Astrocyte (in vitro differentiated cells and primary cell): Measurements from ENCODE around the gene NPHP1. TPM values are rescaled to one million over a fixed set of nuclear protein-coding genes. Genes with fewer than 3 reads are reported as not detected.

Experiments
- DNase-seq: peaks from one replicate; pipeline ENCODE4 v3.0.0-alpha.2; 2010; ENCODE audit warnings: low read depth
- FAIRE-seq: peaks from 2 replicates; lab custom pipeline; 2011; peaks lifted over from hg19 to GRCh38; lab: Jason Lieb, UNC
- H2AFZ ChIP-seq: 2 replicates; pipeline ENCODE4 v1.6.0; 2012; ENCODE audit warnings: low read depth, low read length, inconsistent platforms
- H3K27ac ChIP-seq: 2 replicates; pipeline ENCODE4 v1.5.1; 2011; ENCODE audit warnings: low read depth, low read length, inconsistent platforms
- H3K27me3 ChIP-seq: 2 replicates; pipeline ENCODE4 v1.6.0; 2011; ENCODE audit warnings: low read length, inconsistent platforms; ENCODE audit not compliant: insufficient read depth
- H3K36me3 ChIP-seq: 2 replicates; pipeline ENCODE4 v1.5.1; 2011; ENCODE audit warnings: low read length, inconsistent platforms; ENCODE audit not compliant: insufficient read depth
- H3K4me1 ChIP-seq: 2 replicates; pipeline ENCODE4 v1.5.1; 2011; ENCODE audit warnings: low read length, inconsistent platforms; ENCODE audit not compliant: insufficient read depth
- H3K4me2 ChIP-seq: 2 replicates; pipeline ENCODE4 v1.6.0; 2012; ENCODE audit warnings: low read length, inconsistent platforms
- H3K4me3 ChIP-seq: 2 replicates; pipeline ENCODE4 v1.5.1; 2011; ENCODE audit warnings: low read depth, mild to moderate bottlenecking, low read length, inconsistent platforms; ENCODE audit not compliant: insufficient read depth
- H3K79me2 ChIP-seq: 2 replicates; pipeline ENCODE4 v1.6.0; 2012; ENCODE audit warnings: mild to moderate bottlenecking, low read length, inconsistent platforms; ENCODE audit not compliant: insufficient read depth
- H3K9ac ChIP-seq: 2 replicates; pipeline ENCODE4 v1.6.0; 2012; ENCODE audit warnings: mild to moderate bottlenecking, low read length, inconsistent platforms
- H3K9me3 ChIP-seq: 2 replicates; pipeline ENCODE4 v1.5.1; 2012; ENCODE audit warnings: low read depth, mild to moderate bottlenecking, low read length, inconsistent platforms; ENCODE audit not compliant: insufficient read depth
- H4K20me1 ChIP-seq: 2 replicates; pipeline ENCODE4 v1.6.0; 2012; ENCODE audit warnings: low read length, inconsistent platforms; ENCODE audit not compliant: insufficient read depth
- H3K27ac Mint-ChIP-seq: one replicate; pipeline ENCODE4 v1.8.0; 2021; ENCODE audit warnings: mild to moderate bottlenecking, mixed read lengths; ENCODE audit not compliant: unreplicated experiment
- H3K27me3 Mint-ChIP-seq: one replicate; pipeline ENCODE4 v1.8.0; 2021; ENCODE audit warnings: low read depth, mixed read lengths; ENCODE audit not compliant: unreplicated experiment
- H3K36me3 Mint-ChIP-seq: one replicate; pipeline ENCODE4 v1.8.0; 2021; ENCODE audit warnings: low read depth, mixed read lengths; ENCODE audit not compliant: unreplicated experiment
- H3K4me1 Mint-ChIP-seq: one replicate; pipeline ENCODE4 v1.8.0; 2021; ENCODE audit warnings: low read depth, mixed read lengths; ENCODE audit not compliant: unreplicated experiment
- H3K4me3 Mint-ChIP-seq: one replicate; pipeline ENCODE4 v1.8.0; 2021; ENCODE audit warnings: mild to moderate bottlenecking, moderate library complexity, mixed read lengths; ENCODE audit not compliant: unreplicated experiment
- H3K9me3 Mint-ChIP-seq: one replicate; pipeline ENCODE4 v1.8.0; 2021; ENCODE audit warnings: mild to moderate bottlenecking, mixed read lengths; ENCODE audit not compliant: unreplicated experiment
- CTCF ChIP-seq: IDR thresholded peaks from 2 replicates; pipeline ENCODE4 v1.5.1; 2011; ENCODE audit warnings: low read depth, mild to moderate bottlenecking, inconsistent platforms, low read length, moderate library complexity; ENCODE audit not compliant: insufficient read depth
- EZH2 ChIP-seq: IDR thresholded peaks from 2 replicates; pipeline ENCODE4 v1.6.1; 2012; ENCODE audit warnings: mild to moderate bottlenecking, low read length, inconsistent platforms; ENCODE audit not compliant: insufficient read depth
- total RNA-seq: library from RNA; stranded (reverse); gene quantifications from 2 replicates; pipeline ENCODE4 v1.2.1, GENCODE V29; 2021

NPHP1 gene
- total RNA-seq, 1 donor from 2014 or later: 3.3 TPM

DNA sequence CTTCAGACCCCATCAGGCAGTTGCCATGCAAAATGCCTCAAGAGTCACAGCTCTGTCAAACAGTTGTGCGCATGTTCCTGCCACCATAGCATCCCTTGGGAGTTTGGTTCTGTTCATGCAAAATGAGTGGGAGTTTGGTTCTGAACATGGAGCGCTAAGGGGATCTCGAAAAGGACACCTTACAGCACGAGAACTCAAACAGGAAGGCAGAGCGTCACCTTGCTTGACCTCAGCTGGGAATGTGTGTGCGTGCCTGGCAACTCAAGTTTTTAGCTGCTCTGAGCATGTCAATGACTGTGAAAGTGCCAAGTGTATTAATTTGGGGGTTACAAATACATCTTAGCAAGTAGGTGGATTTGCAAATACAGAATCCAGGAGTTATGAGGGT is 105.8 kb downstream of the NPHP1 start:
- Mint-ChIP-seq H3K4me3 (no peak overlapping the region), H3K27me3 (peaks cover 2% of the 10 kb centered on the region), H3K36me3 (no peaks in the 10 kb centered on the region), H3K4me1 (peaks cover 29% of the 10 kb centered on the region), H3K27ac (no peak overlapping the region), H3K9me3 (no peaks in the 10 kb centered on the region)
- no peaks in the 10 kb centered on the region for H4K20me1 ChIP-seq
- H3K9me3 ChIP-seq: no peaks in the 10 kb centered on the region
- no peak overlapping the region for H3K4me2 ChIP-seq
- no peak for FAIRE-seq
- no peak overlapping the region for H3K9ac ChIP-seq
- H3K4me3 ChIP-seq: no peak overlapping the region
- H3K36me3 ChIP-seq: no peaks in the 10 kb centered on the region
- peaks cover 29% of the 10 kb centered on the region for H3K4me1 ChIP-seq
- no peak overlapping the region for H2AFZ ChIP-seq
- no peaks in the 10 kb centered on the region for H3K27me3 ChIP-seq
- TF ChIP-seq CTCF: no peak
- DNase-seq: no peak
- peaks cover 3% of the 10 kb centered on the region for H3K79me2 ChIP-seq
- H3K27ac ChIP-seq: no peak overlapping the region

- no peak for FAIRE-seq
- H3K4me1 Mint-ChIP-seq: peaks cover 27% of the 10 kb centered on the region
Measured at GRCh38 chr2:110097506-110098220, 107.2 kb downstream of the NPHP1 start.

More at GRCh38 chr2:110097506-110098220, 107.2 kb downstream of the NPHP1 start:
- DNase-seq: no peak
- Histone ChIP-seq H3K4me3 (no peak overlapping the region), H3K9me3 (no peaks in the 10 kb centered on the region), H3K4me1 (peaks cover 24% of the 10 kb centered on the region), H3K79me2 (peaks cover 3% of the 10 kb centered on the region), H2AFZ (no peak overlapping the region), H3K9ac (no peak overlapping the region), H3K4me2 (no peak overlapping the region), H3K27me3 (no peaks in the 10 kb centered on the region), H4K20me1 (no peaks in the 10 kb centered on the region), H3K36me3 (no peaks in the 10 kb centered on the region), H3K27ac (no peak overlapping the region)
- H3K36me3 Mint-ChIP-seq: no peaks in the 10 kb centered on the region
- no peaks in the 10 kb centered on the region for H3K9me3 Mint-ChIP-seq
- TF ChIP-seq CTCF (no peak), EZH2 (no peak)
- H3K27ac Mint-ChIP-seq: peak overlapping the region; percentile 62
- H3K27me3 Mint-ChIP-seq: peaks cover 2% of the 10 kb centered on the region
- H3K4me3 Mint-ChIP-seq: no peak overlapping the region
